ENCODE results near the gene PRKCA. TPM values are rescaled to one million over a fixed set of nuclear protein-coding genes. Genes with fewer than 3 reads are reported as not detected.

The PRKCA gene
- total RNA-seq, 4 donors from 2014 or later = 9.0 to 76.1 (median 15.1) TPM

DNA sequence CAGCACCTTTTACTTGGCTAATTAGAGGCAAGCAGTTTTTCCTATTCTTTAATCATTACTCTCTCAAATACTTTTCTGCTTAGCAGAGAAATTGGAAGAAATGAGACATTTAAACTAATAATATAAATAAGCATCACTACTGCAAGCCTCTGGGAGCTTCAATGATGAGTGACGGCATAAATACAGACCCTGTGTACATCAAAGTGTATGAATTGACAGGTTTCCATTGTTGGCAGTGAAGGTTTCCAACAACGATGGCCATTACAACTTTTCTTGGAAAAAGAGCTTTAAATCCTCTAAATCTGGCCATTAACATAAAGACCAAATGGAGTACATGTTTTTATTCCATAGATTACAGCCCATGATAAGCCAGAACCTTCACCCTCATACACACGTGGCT lies 493.1 kb downstream of the PRKCA start:
- Histone ChIP-seq H3K36me3 (no peaks in the 10 kb centered on the region), H3K27me3 (no peaks in the 10 kb centered on the region), H3K4me3 (no peak overlapping the region), H3K27ac (no peak overlapping the region), H3K4me1 (no peaks in the 10 kb centered on the region), H3K9me3 (no peaks in the 10 kb centered on the region)
- DNase-seq = no peak
- intact Hi-C loops (cut with DNase I; ENCODE audit: low total_unique reads) = no loop called here
- TF ChIP-seq, protein P1, sequence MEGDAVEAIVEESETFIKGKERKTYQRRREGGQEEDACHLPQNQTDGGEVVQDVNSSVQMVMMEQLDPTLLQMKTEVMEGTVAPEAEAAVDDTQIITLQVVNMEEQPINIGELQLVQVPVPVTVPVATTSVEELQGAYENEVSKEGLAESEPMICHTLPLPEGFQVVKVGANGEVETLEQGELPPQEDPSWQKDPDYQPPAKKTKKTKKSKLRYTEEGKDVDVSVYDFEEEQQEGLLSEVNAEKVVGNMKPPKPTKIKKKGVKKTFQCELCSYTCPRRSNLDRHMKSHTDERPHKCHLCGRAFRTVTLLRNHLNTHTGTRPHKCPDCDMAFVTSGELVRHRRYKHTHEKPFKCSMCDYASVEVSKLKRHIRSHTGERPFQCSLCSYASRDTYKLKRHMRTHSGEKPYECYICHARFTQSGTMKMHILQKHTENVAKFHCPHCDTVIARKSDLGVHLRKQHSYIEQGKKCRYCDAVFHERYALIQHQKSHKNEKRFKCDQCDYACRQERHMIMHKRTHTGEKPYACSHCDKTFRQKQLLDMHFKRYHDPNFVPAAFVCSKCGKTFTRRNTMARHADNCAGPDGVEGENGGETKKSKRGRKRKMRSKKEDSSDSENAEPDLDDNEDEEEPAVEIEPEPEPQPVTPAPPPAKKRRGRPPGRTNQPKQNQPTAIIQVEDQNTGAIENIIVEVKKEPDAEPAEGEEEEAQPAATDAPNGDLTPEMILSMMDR (IDR thresholded peaks at IDR 0.05) = no peak
- no peak for TF ChIP-seq POLR2A (IDR thresholded peaks at IDR 0.05)

- H3K36me3 ChIP-seq = no peaks in the 10 kb centered on the region
- H3K4me3 ChIP-seq = no peak overlapping the region
- H3K4me1 ChIP-seq = no peaks in the 10 kb centered on the region
- H3K27ac ChIP-seq = no peak overlapping the region
- intact Hi-C loops (cut with DNase I; ENCODE audit: low total_unique reads) = no loop called here
- TF ChIP-seq, protein P1 (IDR thresholded peaks at IDR 0.05) = no peak
- no peak for TF ChIP-seq POLR2A (IDR thresholded peaks at IDR 0.05)
- DNase-seq = no peak
- no peaks in the 10 kb centered on the region for H3K27me3 ChIP-seq
- no peaks in the 10 kb centered on the region for H3K9me3 ChIP-seq
Measured at GRCh38 chr17:66799849-66800537, 497.6 kb downstream of the PRKCA start.

GRCh38 chr17:66803474-66803951 lies 501.1 kb downstream of the PRKCA start:
- no peak for DNase-seq
- Histone ChIP-seq H3K27me3 (no peaks in the 10 kb centered on the region), H3K9me3 (no peaks in the 10 kb centered on the region), H3K27ac (no peak overlapping the region), H3K4me1 (no peaks in the 10 kb centered on the region), H3K36me3 (no peaks in the 10 kb centered on the region), H3K4me3 (no peak overlapping the region)
- intact Hi-C loops (cut with DNase I; ENCODE audit: low total_unique reads) = no loop called here
- no peak for TF ChIP-seq POLR2A (IDR thresholded peaks at IDR 0.05)
- TF ChIP-seq, protein P1 (IDR thresholded peaks at IDR 0.05) = no peak

- H3K27ac ChIP-seq = no peak overlapping the region
- H3K4me1 ChIP-seq = no peaks in the 10 kb centered on the region
- no peaks in the 10 kb centered on the region for H3K27me3 ChIP-seq
- TF ChIP-seq, protein P1 (IDR thresholded peaks at IDR 0.05) = no peak
- no peak for TF ChIP-seq POLR2A (IDR thresholded peaks at IDR 0.05)
- DNase-seq = no peak
- no peaks in the 10 kb centered on the region for H3K36me3 ChIP-seq
- H3K4me3 ChIP-seq = no peak overlapping the region
- intact Hi-C loops (cut with DNase I; ENCODE audit: low total_unique reads) = no loop called here
- no peaks in the 10 kb centered on the region for H3K9me3 ChIP-seq
Measured at GRCh38 chr17:66805567-66805966, 503.2 kb downstream of the PRKCA start.

GRCh38 chr17:66807182-66807581 lies 504.8 kb downstream of the PRKCA start:
- no peak for DNase-seq
- Histone ChIP-seq H3K9me3 (no peaks in the 10 kb centered on the region), H3K36me3 (no peaks in the 10 kb centered on the region), H3K4me1 (no peaks in the 10 kb centered on the region), H3K27me3 (no peaks in the 10 kb centered on the region), H3K27ac (no peak overlapping the region), H3K4me3 (no peak overlapping the region)
- TF ChIP-seq, protein P1 (IDR thresholded peaks at IDR 0.05) = no peak
- no peak for TF ChIP-seq POLR2A (IDR thresholded peaks at IDR 0.05)
- intact Hi-C loops (cut with DNase I; ENCODE audit: low total_unique reads) = no loop called here

All from uterus (tissue), 4 donors.